Measurements from ENCODE around the gene SLC14A1.

GRCh38 chr18:45741056-45741455 lies 17.1 kb downstream of the SLC14A1 start:
- TF ChIP-seq REST (IDR thresholded peaks at IDR 0.05; ENCODE audit: insufficient read depth in 1 of 2, low read depth in 2 of 2, low read length in 2 of 2) (no peak), SIN3A (IDR thresholded peaks at IDR 0.05; ENCODE audit: borderline replicate concordance, insufficient read depth, low read length) (no peak)
